Hepatocyte (in vitro differentiated cells): ENCODE data around the gene PTPRN2.

Source experiments
- EZH2 ChIP-seq: fragments of 200-600 bp; sonication (generic); IDR thresholded peaks from 2 replicates; pipeline ENCODE4 v1.6.1; 2016; ENCODE audit warnings: antibody characterized with exemption, mild to moderate bottlenecking, borderline replicate concordance
- EZH2phosphoT487 ChIP-seq: fragments of 200-600 bp; sonication (generic); IDR thresholded peaks from one replicate; pipeline ENCODE4 v1.6.1; 2018; ENCODE audit warnings: antibody characterized with exemption, mild to moderate bottlenecking, low read depth, moderate library complexity; ENCODE audit not compliant: unreplicated experiment, severe bottlenecking
- TF ChIP-seq, protein P1 (sequence below): fragments of 200-600 bp; sonication (generic); IDR thresholded peaks from 2 replicates; pipeline ENCODE4 v1.5.1; 2016; ENCODE audit warnings: antibody characterized with exemption, mild to moderate bottlenecking; ENCODE audit not compliant: poor library complexity

DNA sequence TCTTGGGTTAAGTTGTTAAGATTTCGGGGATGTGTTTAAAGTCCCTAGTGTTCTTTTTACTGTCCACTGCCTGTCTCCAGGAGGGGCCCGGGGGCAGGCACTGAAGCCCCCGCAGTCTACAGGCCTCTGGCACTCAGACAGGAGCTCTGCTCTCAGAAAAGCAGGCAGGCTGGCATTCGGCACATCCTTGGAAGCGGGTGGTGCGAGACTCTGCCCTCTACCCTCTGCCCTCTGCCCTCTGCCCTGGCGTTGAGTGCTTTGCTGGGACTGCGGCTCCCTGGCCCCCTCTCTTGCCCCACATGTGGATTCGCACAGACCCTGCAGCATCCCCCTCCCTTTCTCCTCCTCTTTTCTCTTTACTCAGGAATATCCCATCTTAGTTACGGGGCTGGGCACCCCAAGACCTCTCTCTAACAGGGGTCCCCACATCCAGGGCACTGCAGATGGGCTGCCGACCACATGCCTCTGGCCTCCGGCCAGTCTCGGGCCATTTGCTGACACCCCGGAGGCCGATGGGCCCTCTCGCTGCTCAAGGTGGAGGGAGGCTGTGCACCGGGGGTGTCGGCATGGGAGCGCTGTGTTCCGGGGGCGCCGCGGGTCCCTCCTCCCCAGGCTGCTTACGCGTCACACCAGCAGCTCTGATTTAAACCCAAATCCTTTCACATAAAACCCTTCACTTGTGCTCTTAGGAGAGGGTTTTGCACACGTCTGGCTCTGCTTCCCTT is 770.9 kb downstream of the PTPRN2 start:
- TF ChIP-seq, protein P1, sequence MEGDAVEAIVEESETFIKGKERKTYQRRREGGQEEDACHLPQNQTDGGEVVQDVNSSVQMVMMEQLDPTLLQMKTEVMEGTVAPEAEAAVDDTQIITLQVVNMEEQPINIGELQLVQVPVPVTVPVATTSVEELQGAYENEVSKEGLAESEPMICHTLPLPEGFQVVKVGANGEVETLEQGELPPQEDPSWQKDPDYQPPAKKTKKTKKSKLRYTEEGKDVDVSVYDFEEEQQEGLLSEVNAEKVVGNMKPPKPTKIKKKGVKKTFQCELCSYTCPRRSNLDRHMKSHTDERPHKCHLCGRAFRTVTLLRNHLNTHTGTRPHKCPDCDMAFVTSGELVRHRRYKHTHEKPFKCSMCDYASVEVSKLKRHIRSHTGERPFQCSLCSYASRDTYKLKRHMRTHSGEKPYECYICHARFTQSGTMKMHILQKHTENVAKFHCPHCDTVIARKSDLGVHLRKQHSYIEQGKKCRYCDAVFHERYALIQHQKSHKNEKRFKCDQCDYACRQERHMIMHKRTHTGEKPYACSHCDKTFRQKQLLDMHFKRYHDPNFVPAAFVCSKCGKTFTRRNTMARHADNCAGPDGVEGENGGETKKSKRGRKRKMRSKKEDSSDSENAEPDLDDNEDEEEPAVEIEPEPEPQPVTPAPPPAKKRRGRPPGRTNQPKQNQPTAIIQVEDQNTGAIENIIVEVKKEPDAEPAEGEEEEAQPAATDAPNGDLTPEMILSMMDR = no peak
- TF ChIP-seq EZH2 (no peak), EZH2phosphoT487 (no peak)
